GM12874 (cell line): Measurements from ENCODE around the gene PITX3.

Source experiments
- TF ChIP-seq, protein P1 (sequence below): IDR thresholded peaks from 2 replicates; pipeline ENCODE4 v1.5.1; 2011; ENCODE audit warnings: low read depth, mild to moderate bottlenecking, control low read depth, low read length, moderate library complexity; ENCODE audit not compliant: insufficient read depth

PITX3 gene

DNA sequence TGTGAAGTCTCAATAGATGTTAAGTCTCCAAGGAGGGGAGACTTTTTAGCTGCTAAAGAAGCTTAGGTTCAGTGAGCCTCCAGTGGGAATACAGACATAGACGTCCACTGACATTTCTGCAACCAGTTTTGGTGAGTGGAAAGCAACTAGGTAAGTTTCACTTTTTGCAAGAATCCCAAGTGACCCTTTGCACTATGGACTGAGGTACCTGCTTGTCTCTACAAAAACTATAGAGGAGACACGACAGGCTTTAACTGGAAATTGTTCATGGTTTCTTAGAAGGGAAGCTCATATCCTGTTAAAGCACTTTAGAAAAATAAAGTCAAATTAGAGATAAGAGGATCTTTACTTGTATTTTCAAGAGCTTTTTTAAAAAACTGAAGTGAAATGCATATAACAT is 42.6 kb upstream of the PITX3 start:
- TF ChIP-seq, protein P1, sequence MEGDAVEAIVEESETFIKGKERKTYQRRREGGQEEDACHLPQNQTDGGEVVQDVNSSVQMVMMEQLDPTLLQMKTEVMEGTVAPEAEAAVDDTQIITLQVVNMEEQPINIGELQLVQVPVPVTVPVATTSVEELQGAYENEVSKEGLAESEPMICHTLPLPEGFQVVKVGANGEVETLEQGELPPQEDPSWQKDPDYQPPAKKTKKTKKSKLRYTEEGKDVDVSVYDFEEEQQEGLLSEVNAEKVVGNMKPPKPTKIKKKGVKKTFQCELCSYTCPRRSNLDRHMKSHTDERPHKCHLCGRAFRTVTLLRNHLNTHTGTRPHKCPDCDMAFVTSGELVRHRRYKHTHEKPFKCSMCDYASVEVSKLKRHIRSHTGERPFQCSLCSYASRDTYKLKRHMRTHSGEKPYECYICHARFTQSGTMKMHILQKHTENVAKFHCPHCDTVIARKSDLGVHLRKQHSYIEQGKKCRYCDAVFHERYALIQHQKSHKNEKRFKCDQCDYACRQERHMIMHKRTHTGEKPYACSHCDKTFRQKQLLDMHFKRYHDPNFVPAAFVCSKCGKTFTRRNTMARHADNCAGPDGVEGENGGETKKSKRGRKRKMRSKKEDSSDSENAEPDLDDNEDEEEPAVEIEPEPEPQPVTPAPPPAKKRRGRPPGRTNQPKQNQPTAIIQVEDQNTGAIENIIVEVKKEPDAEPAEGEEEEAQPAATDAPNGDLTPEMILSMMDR, result no peak

DNA sequence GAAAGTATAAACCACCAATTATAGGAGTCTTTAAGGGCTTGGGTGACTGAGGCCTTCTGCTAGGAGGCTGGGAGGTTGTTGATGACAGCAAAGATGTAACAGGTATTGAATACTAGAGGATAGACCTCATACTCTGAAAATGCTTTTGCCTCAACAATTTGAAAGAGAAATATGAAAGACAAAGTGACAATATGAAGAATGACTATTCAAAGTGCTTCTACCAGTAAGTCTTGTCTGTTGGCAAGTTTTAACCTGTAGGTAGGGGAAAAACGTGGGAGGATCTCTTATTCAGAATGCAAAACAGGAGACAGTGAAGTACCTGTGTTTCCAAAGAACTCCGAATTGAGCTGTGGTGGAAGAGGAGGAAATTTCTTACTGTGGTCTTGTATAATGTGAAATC is 42.2 kb upstream of the PITX3 start:
- TF ChIP-seq, protein P1, result no peak

DNA sequence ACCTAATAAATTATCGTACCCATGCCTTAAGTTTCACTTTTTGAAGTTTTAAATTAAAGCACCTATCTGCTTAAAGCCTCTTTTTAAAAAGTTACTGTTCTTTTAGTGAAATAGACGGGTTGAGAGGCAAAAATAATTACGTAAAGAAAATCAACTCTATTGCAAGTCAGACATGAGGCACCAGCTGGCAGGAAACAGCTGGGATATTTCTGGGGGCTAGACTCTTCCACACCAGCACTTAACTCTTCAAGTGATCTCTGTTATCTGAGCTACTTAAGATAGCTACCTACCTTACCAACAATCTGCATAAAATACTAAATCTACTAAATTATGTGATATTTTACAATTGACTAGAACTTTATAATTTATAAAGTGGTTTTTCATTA is 39.8 kb upstream of the PITX3 start:
- TF ChIP-seq, protein P1, result no peak

DNA sequence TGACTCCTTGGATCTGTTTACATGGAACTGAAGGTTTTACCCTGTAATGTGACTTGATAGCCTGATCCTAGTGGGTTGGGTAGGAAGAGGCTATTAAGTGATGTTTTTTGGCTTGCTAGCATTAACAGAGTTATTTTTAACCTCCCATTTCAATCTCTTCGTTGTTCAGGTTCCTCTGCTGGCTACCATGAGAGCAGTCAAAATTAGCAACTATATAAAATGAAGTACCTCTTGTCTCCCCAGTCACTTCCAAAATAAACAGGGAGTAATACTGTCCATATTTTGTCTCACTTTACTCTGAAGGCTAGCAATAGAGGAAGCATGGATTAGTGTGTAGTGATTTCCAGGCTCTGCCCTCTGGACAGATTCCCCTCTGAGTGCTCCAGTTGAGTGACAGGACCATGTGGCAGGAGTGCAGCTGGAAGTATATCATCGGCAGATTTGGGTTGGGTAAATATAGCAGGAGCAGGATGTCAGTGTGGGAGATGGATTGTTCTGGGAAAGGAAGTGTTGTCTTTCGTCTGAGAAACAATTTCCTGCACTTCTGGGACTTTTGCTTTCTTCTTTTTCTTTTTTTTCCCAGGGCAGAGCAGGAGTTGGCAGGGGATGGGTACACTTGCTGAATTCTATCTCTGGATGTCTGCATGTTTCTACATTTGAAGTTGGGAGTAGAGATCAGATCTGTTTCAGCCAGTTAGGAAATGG is 39.2 kb upstream of the PITX3 start:
- TF ChIP-seq, protein P1, result no peak

DNA sequence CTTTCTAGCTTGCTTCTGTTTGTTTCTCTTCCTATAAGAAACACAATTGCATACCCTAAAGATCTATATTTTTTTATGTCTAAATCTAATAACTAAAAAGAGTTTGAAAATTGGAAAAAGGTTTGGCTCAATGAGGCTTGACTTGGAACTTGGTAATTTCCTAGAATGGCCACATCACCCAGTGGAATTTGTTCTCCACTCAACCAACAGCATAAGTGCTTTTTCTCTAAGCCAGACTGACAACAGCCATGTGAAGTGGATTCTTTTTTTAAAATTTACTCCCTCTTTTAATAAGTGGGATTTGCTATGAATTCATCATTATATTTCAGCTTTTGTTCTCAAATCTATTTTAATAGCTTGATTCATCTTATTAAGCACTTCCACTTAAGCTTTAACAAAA is 37.8 kb upstream of the PITX3 start:
- TF ChIP-seq, protein P1, result no peak

DNA sequence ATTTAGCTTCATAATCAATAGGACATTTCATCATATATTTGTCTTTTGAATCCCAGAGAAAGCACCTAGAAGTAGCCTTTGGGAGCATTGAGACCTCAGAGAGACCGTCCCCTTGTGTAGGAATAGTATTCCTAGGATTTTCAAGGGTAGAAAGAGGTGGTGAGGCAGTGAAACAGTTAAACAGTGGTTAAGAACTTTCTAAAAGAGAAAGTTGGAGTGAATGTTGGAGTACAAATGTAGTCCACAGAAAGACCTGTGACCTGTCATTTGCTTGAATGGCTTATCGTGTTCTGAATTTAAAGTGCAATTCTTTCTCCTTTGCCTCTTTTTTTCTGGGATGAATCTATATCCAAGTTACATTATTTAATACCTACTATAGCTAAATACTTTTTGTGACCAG is 34.0 kb upstream of the PITX3 start:
- TF ChIP-seq, protein P1, result no peak

DNA sequence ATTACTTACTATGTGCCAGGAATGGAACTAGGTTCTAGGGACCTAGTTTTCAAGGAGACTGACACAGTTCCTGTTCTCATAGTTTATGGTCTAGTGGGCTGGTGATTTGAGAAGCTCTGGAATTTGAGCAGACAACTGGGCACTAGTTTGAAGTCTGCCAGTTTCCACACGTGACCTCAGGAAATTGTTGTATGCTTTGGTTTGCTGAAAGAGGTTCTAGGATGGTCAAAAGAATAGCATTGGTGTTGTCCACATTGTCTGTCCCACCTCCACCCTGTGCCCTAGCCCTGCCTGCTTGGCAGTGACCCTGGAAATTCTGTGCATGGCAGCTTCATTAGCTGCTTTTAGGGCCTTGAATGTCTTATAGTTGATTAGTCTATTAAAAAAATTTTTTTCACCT is 32.8 kb upstream of the PITX3 start:
- TF ChIP-seq, protein P1, result no peak
